Measurements from ENCODE around the gene CAPN13. TPM values are rescaled to one million over a fixed set of nuclear protein-coding genes. Genes with fewer than 3 reads are reported as not detected.

CAPN13 gene
- total RNA-seq, 4 donors from 2014 or later, result not detected

DNA sequence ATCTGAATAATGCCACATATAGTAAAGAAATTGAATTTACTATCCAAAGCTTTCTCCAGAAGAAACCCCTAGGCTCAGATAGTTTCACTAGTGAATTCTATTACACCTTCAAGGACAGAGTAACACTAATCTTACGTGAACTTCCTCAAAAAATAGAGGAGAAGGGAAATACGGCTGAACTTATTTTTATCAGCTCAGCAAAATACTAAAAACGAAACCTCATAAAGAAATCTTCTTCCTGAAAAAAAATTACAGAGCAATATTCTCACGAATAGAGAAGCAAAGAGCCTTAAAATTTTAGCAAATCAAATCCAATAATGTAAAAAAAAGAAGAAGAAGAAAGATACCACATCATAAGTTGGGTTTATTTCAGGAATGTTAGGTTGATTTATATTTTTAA, 14.7 kb downstream of the CAPN13 start:
- Histone ChIP-seq H3K4me3 (no peak overlapping the region), H3K27ac (replicated peaks in 1 of 4) (no peak overlapping the region), H3K9me3 (no peaks in the 10 kb centered on the region), H3K36me3 (no peaks in the 10 kb centered on the region), H3K4me1 (no peaks in the 10 kb centered on the region), H3K27me3 (no peaks in the 10 kb centered on the region)
- intact Hi-C loops (cut with DNase I), result no loop called here
- WGBS, result 57% methylated on average over 4 of the region's 4 CpGs
- TF ChIP-seq, protein P1, sequence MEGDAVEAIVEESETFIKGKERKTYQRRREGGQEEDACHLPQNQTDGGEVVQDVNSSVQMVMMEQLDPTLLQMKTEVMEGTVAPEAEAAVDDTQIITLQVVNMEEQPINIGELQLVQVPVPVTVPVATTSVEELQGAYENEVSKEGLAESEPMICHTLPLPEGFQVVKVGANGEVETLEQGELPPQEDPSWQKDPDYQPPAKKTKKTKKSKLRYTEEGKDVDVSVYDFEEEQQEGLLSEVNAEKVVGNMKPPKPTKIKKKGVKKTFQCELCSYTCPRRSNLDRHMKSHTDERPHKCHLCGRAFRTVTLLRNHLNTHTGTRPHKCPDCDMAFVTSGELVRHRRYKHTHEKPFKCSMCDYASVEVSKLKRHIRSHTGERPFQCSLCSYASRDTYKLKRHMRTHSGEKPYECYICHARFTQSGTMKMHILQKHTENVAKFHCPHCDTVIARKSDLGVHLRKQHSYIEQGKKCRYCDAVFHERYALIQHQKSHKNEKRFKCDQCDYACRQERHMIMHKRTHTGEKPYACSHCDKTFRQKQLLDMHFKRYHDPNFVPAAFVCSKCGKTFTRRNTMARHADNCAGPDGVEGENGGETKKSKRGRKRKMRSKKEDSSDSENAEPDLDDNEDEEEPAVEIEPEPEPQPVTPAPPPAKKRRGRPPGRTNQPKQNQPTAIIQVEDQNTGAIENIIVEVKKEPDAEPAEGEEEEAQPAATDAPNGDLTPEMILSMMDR (IDR thresholded peaks at IDR 0.05), result no peak
- TF ChIP-seq POLR2A (IDR thresholded peaks at IDR 0.05; ENCODE audit: low read depth) (no peak), EP300 (IDR thresholded peaks at IDR 0.05) (no peak), POLR2AphosphoS5 (IDR thresholded peaks at IDR 0.05) (no peak)
- no peak for DNase-seq (ENCODE audit: extremely low spot score)

- Histone ChIP-seq H3K27ac (replicated peaks in 1 of 4) (no peak overlapping the region), H3K4me3 (no peak overlapping the region), H3K9me3 (no peaks in the 10 kb centered on the region), H3K27me3 (peaks cover 0 to 5% (median 0%) of the 10 kb centered on the region in 4 donors), H3K36me3 (no peaks in the 10 kb centered on the region), H3K4me1 (no peaks in the 10 kb centered on the region)
- TF ChIP-seq, protein P1 (IDR thresholded peaks at IDR 0.05), result no peak
- TF ChIP-seq EP300 (IDR thresholded peaks at IDR 0.05) (no peak), POLR2AphosphoS5 (IDR thresholded peaks at IDR 0.05) (no peak), POLR2A (IDR thresholded peaks at IDR 0.05; ENCODE audit: low read depth) (no peak)
- WGBS, result 81% methylated on average over 3 of the region's 3 CpGs
- peak; percentile 78 for DNase-seq (ENCODE audit: extremely low spot score)
- intact Hi-C loops (cut with DNase I), result no loop called here
These were observed 16.4 kb downstream of the CAPN13 start for GRCh38 chr2:30790879-30791278.

GRCh38 chr2:30789670-30790210, 17.5 kb downstream of the CAPN13 start:
- no peaks in the 10 kb centered on the region for H3K9me3 ChIP-seq
- DNase-seq (ENCODE audit: extremely low spot score), result peak; percentile 90
- H3K27me3 ChIP-seq, result peaks cover 0 to 5% (median 0%) of the 10 kb centered on the region in 4 donors
- H3K4me1 ChIP-seq, result no peaks in the 10 kb centered on the region
- WGBS, result 80% methylated on average over 4 of the region's 4 CpGs
- no peak for TF ChIP-seq POLR2A (IDR thresholded peaks at IDR 0.05; ENCODE audit: low read depth)
- TF ChIP-seq POLR2AphosphoS5 (IDR thresholded peaks at IDR 0.05), result no peak
- TF ChIP-seq EP300 (IDR thresholded peaks at IDR 0.05), result no peak
- TF ChIP-seq, protein P1 (IDR thresholded peaks at IDR 0.05), result no peak
- H3K36me3 ChIP-seq, result no peaks in the 10 kb centered on the region
- intact Hi-C loops (cut with DNase I), result no loop called here
- no peak overlapping the region for H3K4me3 ChIP-seq
- no peak overlapping the region for H3K27ac ChIP-seq (replicated peaks in 1 of 4)

GRCh38 chr2:30786923-30787685, 20.1 kb downstream of the CAPN13 start:
- no peak overlapping the region for H3K4me3 ChIP-seq
- peak; percentile 90 for DNase-seq (ENCODE audit: extremely low spot score)
- H3K27me3 ChIP-seq, result peaks cover 0 to 5% (median 0%) of the 10 kb centered on the region in 4 donors
- TF ChIP-seq EP300 (IDR thresholded peaks at IDR 0.05), result no peak
- TF ChIP-seq POLR2A (IDR thresholded peaks at IDR 0.05; ENCODE audit: low read depth), result no peak
- TF ChIP-seq, protein P1 (IDR thresholded peaks at IDR 0.05), result no peak
- TF ChIP-seq POLR2AphosphoS5 (IDR thresholded peaks at IDR 0.05), result no peak
- intact Hi-C loops (cut with DNase I), result no loop called here
- no peak overlapping the region for H3K27ac ChIP-seq (replicated peaks in 1 of 4)
- H3K4me1 ChIP-seq, result no peaks in the 10 kb centered on the region
- 82% methylated on average over 10 of the region's 12 CpGs for WGBS
- no peaks in the 10 kb centered on the region for H3K36me3 ChIP-seq
- no peaks in the 10 kb centered on the region for H3K9me3 ChIP-seq

Data from esophagus muscularis mucosa (tissue), 4 donors.